Measurements from ENCODE around the gene UNC13C.

The UNC13C gene

DNA sequence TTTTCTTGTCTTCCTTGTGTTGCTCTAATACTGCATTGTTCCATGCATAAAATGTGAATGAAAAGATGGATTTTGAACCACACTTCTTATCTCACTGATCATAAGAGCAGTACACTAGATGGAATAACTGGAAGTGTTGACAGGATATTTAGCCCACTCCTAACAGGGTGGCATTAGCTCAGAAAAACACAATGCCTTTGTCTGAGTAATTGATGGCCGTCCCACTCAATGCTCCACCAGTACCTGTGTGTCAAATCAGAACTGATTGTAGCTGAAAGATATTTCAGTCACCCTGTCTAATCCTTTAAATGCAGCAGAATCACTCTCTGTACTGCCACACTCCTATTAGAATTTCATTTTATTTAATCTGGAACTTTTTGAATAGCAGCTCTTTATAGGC, 526.5 kb downstream of the UNC13C start:
- DNase-seq = no peak

DNA sequence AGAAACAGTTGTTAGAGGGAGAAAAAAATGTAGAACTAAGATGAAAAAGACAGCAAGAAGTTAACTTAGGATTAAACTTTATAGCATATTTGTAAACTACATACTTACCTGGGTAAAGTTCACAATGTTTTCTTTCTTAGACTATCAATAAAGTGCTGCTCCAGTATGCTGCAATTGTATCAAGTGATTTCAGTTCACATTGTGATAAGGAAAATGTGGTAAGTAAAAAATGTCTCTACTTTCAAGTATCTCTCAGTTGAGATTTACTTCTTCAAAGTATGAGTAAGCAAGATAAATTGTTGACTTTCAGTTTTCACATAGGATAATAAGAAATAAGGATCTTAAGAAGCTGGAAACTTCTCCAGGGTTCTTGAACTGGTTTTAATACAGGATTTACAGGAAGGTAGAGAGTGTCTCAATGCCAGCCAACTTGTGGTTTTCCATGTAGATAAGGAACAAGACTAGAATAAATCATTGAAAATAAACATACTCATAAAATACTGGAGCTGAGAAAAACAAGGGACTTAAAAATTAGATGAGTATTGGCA, 528.8 kb downstream of the UNC13C start:
- no peak for DNase-seq

DNA sequence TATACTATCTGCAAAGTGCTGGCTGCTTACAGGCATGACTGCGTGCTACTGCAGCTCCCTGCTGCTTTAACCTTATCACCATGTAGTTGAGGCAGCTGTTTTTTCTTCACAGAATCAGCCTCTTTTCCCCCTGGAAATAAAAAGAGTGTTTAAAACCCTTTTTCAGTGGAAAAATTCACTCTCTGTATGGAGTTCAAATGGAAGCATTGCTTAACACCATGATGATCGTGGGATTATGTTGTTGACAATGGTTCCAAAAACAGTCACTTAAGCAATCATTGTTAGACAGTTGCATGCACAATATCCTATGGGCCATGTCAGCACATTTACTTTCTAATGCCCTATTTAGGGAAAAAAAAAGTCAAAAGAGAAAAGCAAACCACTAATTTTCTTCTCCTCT, 536.4 kb downstream of the UNC13C start:
- DNase-seq = no peak

DNA sequence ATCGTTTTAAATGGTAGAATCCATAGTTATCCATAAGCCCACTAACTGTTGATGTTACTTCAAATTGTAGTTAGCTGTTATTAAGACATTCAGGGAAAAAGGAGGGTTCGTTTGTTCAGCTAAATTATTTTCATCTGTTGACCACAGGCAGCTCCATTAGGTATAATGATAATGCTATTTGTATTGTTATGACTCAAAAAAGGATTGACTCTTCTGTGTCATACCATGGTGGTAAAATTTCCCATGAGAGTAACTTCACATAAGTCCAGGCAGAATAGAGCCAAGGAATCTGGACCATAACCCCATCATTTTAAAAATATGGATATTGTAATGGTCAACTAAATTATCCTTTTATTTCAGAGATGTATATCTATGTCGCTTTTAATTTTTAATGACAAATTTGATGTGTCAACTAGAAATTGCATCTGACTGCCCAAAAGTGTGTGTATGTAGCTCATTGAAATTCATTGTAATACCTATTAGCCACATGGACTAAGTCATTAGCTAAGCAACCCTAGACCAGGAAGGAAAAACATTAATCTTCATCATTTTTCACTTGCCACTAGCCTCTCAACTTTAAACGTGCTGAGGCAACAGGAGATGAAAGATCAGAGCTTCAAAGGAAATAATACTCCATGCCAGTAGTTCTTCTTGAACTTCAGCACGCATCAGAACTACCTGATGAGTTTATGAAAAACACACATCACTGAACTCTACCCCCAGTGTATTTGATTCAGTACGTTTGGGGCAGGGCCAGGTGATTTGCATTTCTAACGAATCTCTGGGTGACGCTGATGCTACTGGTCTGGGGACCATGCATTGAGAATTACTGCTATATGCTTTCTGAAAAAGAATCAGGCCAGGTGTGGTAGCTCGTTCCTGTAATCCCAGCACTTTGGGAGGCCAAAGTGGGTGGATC, 537.7 kb downstream of the UNC13C start:
- no peak for DNase-seq

DNA sequence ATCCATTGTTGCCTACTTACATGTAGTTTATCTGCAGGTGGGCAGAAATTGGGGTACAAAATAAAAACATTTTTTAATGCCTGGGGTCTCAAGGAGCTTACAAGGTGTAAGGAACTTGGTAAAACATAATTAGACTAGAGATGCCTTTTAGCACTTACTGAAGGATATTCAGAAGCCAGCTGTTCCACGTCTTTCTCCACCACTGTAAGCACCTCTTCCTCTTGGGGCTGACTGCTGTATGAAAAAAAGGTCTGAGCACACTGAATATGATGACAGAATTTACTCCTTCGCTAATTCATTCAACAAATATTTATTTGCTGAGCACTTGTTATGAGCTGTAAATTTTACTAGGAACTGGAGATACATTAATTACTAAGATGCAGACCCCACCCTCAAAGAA, 539.1 kb downstream of the UNC13C start:
- no peak for DNase-seq

DNA sequence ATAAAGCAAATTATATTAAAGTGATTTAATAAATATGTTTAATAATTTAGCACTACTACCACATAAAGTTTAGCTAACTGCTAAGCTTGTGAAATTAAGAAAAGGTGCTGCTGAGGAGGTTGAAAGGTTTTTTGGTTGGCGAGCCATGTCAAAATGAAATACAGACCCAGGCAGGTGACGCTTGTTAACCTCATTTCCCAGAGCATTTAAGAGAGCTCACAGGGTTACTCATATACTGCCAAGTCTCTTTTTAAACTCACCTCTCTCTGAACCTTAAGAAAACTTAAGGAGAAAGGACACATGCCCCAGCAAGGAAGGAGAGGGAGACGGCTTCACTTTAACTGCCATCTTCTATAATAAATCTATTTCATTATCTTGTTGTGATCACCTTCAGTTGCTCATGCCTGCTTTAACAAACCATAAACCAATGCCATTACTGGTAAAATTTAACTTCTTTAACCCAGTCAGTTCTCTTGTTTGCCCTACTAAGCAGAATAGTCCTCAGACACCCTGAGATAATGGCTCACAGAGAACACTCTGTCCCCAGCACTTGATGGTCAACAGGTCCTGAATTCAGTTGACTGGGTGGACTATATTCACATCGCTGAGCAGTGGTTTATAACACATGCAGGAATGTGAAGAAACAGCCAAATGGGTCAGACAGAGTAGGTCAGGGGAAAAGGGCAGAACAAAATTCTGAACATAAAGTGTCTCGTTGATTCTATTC, 540.1 kb downstream of the UNC13C start:
- no peak for DNase-seq

DNA sequence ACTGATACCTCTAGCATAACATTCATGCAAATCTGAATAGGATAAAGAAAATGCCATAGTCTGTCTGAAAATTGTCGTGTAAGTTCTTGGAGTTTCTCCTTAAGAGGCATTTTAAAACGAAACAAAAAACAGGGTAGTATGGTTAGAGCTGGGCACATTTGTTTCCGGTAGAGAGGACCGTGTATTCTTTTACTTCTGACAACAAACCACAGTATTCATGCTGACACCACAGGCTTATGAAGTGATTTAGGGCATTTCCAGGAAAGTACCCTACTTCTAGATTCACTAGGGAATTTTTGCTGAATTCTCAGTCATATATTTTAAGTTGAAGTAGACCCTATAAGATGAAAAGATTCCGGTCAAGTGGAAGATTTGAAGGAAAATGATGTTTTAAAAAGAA, 541.3 kb downstream of the UNC13C start:
- DNase-seq = no peak

DNA sequence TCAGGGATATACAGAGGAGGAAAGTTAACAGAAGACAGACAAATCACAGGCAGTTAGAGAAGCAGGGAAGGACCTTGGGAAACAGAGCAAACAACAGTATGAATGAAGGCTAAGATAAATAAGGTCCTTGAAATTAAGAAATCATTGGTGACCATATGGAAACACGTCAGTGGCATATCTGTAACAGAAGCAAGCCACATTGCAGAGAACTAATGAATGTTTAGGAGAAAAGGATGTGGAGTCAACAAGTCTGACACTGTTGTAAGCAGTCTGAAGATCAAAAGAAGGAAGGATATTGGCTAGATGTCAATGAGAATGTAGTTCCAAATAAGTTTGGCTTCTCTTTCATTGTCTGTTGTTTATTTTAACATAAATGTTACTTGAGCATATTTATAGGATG, 542.4 kb downstream of the UNC13C start:
- DNase-seq = no peak

DNA sequence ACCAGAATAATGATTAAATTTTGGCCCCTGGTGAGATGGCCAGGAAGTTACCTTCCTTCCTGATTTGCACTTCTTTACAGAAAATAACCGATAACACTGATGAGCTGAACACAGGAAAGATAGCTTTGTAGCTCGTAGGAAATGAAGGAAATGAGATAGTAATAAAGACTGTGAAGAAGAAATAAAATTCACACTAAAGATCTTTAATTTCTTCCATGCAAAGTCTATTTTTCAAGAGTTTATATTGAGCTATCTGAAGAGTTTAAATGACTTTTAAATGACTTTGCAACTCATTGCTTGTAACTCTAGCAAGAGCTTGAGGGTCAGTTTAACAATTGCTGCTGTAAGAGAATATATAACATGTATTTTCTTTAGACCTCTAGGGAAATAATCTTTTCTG, 543.0 kb downstream of the UNC13C start:
- no peak for DNase-seq

DNA sequence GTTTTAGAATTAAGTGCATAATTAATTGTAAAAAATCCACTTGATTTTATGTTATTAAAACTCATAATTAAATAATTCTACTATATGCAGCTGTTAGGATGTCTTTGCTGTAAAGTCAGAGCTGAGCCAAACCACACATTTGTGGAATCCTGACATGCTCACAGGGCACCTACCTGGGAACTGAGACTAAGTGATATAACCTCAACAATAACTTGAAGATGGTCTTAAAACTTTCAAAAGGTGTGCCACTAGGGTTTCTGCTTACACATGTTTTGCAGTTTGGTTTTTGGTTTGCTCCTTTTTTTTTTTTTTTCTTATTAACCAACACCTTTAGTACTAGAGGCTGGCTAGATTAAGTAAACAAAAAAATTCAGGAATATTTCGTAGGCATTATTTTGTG, 549.8 kb downstream of the UNC13C start:
- DNase-seq = no peak

DNA sequence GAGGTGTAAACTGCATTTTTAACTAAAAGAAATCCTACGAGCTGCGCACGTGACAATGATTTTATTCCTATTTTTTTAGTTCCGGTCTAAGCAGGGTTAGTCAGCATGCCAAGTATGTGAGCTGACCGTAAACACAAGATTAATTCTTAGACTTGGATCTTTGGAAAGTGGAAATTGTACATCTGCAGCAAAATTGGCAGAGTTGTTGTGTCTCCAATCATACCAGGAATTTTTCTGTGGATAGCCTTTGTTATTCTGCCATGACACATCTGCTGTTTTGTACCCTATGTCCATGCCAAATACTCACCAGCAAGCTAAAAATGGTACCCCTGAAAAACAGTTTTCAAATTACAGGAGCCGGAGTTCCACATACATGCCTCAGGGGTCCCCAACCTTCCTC, 562.5 kb downstream of the UNC13C start:
- peak; percentile 45 for DNase-seq

DNA sequence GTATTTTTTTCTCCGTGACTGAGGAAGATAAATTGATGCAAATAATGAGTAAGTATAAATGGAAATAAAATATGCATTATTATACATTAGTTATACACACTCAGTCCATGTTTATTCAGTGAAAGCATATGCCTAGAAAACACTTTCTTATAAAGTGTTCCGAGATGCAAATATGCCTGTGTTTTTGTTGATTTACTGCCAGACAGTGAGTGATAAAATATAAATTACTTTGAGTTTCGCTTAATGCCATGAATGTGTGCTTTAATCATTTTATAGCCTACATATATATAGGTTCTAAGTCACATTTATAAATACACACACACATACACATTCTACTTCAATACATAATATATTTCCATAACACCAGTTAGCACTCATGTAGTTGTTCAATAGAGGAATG, 569.2 kb downstream of the UNC13C start:
- no peak for DNase-seq

DNA sequence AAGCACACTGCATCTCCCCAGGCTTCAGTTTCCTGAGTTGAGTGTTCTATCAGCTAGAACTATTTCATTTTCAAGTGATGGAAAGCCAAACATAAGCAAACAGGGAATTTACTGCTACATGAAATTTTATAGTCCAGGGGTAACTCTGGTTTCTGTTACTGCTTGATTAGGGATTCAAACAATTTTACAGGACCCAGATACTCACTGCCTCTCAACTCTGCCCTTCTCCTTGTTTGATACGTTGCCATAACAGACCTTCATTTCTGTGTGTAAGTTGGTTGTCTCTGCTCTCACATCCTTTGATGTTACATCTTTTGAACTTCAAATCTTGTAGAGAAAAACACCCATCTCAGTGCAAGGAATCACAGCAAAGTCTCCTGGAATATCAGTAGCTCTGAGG, 572.7 kb downstream of the UNC13C start:
- no peak for DNase-seq

DNA sequence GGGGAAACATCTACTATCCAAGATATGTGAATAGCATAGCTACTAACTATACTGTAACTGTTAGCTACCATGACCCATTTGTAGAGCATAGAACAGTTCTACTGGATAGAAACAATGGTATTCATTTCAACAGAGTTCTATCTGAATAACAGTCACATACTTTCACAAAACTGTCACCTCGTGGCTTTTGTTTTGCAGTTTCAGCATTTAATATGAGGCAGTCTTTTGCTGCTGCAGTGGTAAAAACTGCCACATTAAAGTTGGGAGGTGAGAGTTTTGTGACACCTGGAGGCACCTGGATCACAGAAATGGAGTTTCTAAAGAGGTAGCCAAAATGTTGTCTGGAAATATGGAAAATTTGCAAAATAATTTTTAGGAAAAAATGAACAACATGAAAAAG, 578.0 kb downstream of the UNC13C start:
- no peak for DNase-seq

DNA sequence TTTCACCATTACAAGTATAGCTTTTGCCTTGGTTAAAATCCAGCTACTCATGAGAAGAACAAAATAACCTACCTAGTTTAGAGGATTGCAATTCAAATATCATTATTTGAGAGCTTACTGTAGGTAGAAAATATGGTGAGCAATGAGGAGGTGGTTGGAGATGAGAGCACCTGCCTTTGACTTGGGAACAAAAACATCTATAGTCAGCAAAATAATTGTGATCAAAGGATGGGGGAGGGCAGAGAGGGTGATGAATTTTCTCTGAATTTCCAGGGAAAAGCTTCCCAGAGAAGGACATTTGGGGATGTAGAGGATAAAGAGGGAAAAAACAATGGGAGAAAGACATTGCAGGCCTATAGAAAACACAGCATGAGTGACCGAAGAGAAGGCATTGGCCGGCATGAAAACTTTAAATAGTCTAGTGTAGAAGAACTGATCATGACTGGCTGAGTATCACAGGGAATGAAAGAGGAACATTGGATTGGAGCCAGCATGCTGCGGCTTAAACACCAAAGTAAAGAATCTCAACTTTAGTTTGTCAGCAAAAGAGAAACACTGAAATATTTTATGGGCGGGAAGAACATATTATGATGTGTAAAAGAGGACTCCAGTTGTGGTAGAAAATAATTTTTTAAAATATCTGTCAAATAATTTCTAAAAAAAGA, 581.3 kb downstream of the UNC13C start:
- DNase-seq = no peak

DNA sequence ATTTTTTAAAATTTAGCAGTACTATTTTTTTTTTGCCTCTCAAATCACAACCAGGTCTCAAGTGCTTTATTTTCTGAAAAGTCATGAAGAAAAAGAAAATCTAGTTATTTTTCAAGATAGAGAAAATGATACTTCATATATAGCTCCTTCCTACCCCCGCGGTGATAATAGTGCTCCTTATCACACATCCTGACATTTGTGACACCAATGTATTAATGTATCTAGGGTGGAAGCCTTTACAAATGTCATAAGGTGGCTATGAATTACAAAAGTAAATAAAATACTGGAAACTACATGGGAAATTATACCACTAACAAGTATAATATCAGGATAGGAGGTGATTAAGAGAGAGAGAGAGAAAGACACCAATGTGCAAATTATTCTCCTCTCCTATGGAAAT, 582.2 kb downstream of the UNC13C start:
- no peak for DNase-seq

DNA sequence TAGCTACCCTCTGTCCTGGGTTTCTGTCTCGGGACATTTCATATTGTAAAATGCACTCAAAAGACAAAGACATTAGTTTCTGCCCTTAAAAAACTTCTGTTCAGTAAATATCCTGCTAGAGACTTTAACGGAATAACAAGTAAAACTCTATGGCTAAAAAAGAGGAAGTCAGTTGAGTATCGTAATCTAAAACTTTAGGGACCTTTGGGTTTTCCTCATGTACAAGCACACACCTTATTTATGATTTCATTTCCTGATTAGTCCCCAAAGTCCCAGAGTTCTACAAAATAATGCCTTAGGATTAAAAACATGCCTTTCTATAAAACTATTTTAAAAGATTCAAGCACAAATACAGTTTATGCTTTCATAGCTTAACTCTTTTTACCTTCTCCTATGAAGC, 585.9 kb downstream of the UNC13C start:
- DNase-seq = no peak

DNA sequence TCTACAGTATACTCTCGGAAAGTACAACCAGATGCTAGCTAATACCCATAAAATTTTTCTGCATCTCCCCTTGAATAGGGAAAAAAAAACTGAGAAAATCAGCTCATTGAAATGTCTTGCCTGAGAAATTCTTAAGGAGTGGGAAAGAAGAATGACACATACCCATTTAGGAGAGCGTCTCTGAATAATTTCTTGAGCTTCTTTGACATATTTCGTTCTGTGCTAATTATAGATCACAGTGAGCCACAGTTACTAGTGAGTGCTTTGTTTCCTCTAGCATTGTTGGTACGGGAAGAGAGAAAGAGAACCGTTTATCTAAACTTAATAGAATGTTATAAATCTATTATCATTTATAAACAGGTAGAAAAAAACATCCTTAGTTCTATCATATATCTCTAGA, 588.4 kb downstream of the UNC13C start:
- DNase-seq = no peak

DNA sequence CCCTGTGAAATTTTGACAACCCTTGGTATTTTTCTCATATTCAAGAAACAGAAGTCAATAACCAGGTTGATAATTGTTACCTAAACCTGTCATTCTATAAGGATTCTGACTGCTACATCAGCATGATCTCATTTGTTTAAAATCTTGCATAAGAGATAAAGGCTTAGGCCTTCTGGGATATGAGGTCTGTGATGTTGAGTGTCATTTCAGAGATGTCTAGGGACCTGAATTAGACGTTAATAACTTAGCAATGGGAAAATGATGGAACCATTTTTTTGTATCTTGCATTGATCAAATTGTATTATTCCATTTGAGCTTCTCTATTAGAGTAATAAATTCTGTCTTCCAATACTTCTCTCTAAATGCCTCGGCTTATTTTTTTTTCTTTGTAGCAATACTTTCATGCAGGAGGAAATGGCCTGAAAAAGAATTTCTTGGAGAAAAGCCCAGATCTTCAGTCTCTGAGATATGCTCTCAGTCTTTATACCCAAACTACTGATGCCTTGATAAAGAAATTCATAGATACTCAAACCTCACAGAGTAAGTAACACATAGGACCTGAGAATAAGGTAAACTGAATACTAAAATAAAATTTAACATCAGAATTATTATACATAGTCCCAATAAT, 589.3 kb downstream of the UNC13C start:
- DNase-seq = no peak

DNA sequence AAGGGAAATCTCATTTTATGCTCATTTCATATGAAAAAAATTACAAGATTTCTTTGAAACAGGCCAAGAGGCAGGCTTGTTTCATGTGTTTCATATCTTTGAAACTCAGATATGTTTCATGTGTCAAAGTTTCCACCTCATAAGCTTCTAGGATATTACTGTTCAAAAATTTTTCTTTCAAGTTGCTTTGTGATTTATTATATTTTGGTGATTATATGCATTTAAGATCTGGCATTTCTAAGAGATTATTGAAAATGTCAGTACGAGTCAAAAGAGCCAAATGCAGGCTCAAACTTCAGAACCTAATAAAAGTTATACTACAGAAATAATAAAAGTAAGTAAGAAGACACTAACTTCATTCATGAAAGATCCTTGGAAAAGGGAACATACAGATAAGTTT, 590.1 kb downstream of the UNC13C start:
- DNase-seq = no peak

DNA sequence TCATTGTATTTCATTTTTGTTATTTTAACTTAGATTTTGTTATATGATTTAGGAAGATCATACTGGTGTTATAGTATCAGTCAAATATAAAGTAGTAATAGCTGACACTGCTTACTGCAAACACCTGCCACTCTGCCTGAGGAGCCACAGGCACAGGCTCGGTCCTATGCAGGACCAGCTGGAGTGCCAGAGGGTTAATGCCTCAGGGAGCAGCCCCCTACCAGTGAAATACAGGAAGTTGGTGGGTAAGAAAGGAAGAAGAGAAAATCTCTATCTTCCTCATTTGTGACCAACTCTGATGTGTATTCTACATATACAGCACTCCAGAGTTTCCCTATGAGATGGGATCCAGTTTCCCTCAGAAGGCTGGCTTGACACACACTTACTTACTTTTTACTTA, 593.3 kb downstream of the UNC13C start:
- DNase-seq = no peak

DNA sequence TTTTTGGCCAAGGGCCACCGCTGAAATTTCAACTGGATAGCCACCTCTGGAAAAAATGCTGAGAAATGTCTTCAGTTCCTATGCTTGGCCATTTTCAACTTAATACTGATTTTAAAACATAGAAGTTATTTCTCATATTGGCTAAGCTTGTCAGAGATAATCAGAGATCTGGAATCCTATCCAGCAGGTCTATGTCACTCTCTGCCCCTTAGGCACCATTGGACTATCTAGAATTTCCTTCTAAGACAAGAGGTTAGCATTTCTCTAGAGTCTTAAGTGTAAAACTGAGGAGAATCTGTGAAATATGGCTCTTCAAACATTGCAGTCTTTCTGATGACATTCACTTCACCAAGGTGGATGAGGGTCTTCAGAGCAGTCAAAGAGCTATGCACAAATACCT, 597.3 kb downstream of the UNC13C start:
- no peak for DNase-seq

DNA sequence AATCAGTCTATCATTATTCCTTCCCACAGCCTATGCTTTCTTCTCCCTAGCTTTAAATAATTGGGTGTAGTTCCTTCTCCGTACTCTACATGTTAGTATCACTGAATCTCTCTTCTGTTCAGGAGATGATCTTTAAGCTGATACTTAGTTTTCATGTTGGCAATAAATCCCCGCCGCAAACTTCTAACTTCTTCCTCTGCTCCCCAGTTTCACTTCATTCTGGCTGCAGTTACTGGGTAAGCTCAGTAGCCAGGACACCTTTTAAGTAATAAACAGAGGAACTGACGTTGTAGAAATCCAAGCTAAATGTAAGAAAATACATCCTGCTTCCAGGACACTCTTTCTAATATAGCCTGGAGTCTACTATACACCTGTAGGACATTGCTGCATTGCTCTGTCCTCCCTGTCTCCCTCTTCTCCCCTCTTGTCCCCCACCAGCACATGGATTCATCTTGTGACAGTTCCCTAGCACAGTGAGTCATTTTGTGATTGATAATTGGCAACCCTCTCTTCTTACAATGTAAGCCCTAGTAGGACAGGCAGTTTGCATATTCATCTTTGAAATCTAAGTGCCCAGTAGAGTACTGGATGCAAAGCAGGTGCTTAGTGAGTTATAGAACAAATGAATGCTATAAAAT, 598.2 kb downstream of the UNC13C start:
- DNase-seq = no peak

Measured in right forelimb (tissue), 1 donor.